ENCODE results near the gene ANKRD13C.
A peak's percentile ranks its signal among the peaks of the same experiment; 100 is the strongest.
"Not testable (repeated sequence)": the region's sequence is repeated elsewhere in the genome, so short reads cannot be mapped to it uniquely, and the experiment has no call there.

The ANKRD13C gene

GRCh38 chr1:70354332-70355110, at the start of gene ANKRD13C:
Gene ANKRD13C, minus strand, starts transcription at chr1:70354722. Its CDS starts 314 bp downstream, at chr1:70354408.
- peak within 1 kb of the TSS; percentile 100 for H3K4me3 ChIP-seq (ENCODE audit: low read depth, low read length)

GRCh38 chr1:70403759-70404158, 49.2 kb upstream of the ANKRD13C start:
- no peak overlapping the region for H3K4me3 ChIP-seq (ENCODE audit: low read depth, low read length)

- no peak overlapping the region for H3K4me3 ChIP-seq (ENCODE audit: low read depth, low read length)
Measured at GRCh38 chr1:70401974-70402373, 47.5 kb upstream of the ANKRD13C start.

- H3K4me3 ChIP-seq (ENCODE audit: low read depth, low read length): no peak overlapping the region
Measured at GRCh38 chr1:70400335-70400734, 45.8 kb upstream of the ANKRD13C start.

- H3K4me3 ChIP-seq (ENCODE audit: low read depth, low read length): no peak overlapping the region
Measured at GRCh38 chr1:70397013-70397412, 42.5 kb upstream of the ANKRD13C start.

GRCh38 chr1:70396607-70397006, 42.1 kb upstream of the ANKRD13C start:
- no peak overlapping the region for H3K4me3 ChIP-seq (ENCODE audit: low read depth, low read length)

- H3K4me3 ChIP-seq (ENCODE audit: low read depth, low read length): no peak overlapping the region
Measured at GRCh38 chr1:70392626-70393025, 38.1 kb upstream of the ANKRD13C start.

GRCh38 chr1:70387507-70387906, 33.0 kb upstream of the ANKRD13C start:
- no peak overlapping the region for H3K4me3 ChIP-seq (ENCODE audit: low read depth, low read length)

GRCh38 chr1:70386121-70386520, 31.6 kb upstream of the ANKRD13C start:
- H3K4me3 ChIP-seq (ENCODE audit: low read depth, low read length): no peak overlapping the region

GRCh38 chr1:70385477-70385876, 31.0 kb upstream of the ANKRD13C start:
- H3K4me3 ChIP-seq (ENCODE audit: low read depth, low read length): no peak overlapping the region

- H3K4me3 ChIP-seq (ENCODE audit: low read depth, low read length): no peak overlapping the region
Measured at GRCh38 chr1:70384542-70384941, 30.0 kb upstream of the ANKRD13C start.

GRCh38 chr1:70383483-70383882, 29.0 kb upstream of the ANKRD13C start:
- H3K4me3 ChIP-seq (ENCODE audit: low read depth, low read length): no peak overlapping the region

- no peak overlapping the region for H3K4me3 ChIP-seq (ENCODE audit: low read depth, low read length)
Measured at GRCh38 chr1:70382682-70383081, 28.2 kb upstream of the ANKRD13C start.

GRCh38 chr1:70376196-70376595, 21.7 kb upstream of the ANKRD13C start:
- no peak overlapping the region for H3K4me3 ChIP-seq (ENCODE audit: low read depth, low read length)

- not testable (repeated sequence) for H3K4me3 ChIP-seq (ENCODE audit: low read depth, low read length)
Measured at GRCh38 chr1:70373580-70373979, 19.1 kb upstream of the ANKRD13C start.

- no peak overlapping the region for H3K4me3 ChIP-seq (ENCODE audit: low read depth, low read length)
Measured at GRCh38 chr1:70372426-70372825, 17.9 kb upstream of the ANKRD13C start.

GRCh38 chr1:70371586-70371985, 17.1 kb upstream of the ANKRD13C start:
- not testable (repeated sequence) for H3K4me3 ChIP-seq (ENCODE audit: low read depth, low read length)

- H3K4me3 ChIP-seq (ENCODE audit: low read depth, low read length): not testable (repeated sequence)
Measured at GRCh38 chr1:70367397-70367796, 12.9 kb upstream of the ANKRD13C start.

GRCh38 chr1:70366997-70367396, 12.5 kb upstream of the ANKRD13C start:
- not testable (repeated sequence) for H3K4me3 ChIP-seq (ENCODE audit: low read depth, low read length)

GRCh38 chr1:70366425-70366952, 12.0 kb upstream of the ANKRD13C start:
- not testable (repeated sequence) for H3K4me3 ChIP-seq (ENCODE audit: low read depth, low read length)

- no peak overlapping the region for H3K4me3 ChIP-seq (ENCODE audit: low read depth, low read length)
Measured at GRCh38 chr1:70364439-70364838, 9.9 kb upstream of the ANKRD13C start.

- no peak overlapping the region for H3K4me3 ChIP-seq (ENCODE audit: low read depth, low read length)
Measured at GRCh38 chr1:70361727-70362398, 7.3 kb upstream of the ANKRD13C start.
